Right forelimb (tissue), 1 donor: ENCODE data around the gene AP1S2.

Source experiments
- DNase-seq: peaks from one replicate; pipeline ENCODE4 v3.0.0-alpha.2; 2018

Gene AP1S2

DNA sequence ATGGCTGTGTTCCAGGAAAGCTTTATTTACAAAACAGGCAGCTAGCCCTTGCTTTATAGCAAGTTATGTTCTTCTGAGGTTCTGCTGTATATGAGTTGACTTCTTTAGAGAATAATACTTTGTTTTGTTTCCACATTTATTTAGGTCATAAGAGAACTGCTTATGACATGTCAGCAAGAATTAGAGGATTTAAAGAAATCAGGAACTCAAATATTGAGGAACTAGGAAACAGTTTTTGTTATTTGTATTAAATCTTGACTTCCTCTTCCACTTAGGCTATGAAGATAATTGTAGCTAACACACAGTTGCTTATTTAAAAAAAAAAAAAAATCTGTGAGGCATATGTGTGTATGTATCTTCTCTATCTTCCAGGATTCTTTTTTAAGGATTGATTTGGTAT lies 50.0 kb downstream of the AP1S2 start:
- no peak for DNase-seq

DNA sequence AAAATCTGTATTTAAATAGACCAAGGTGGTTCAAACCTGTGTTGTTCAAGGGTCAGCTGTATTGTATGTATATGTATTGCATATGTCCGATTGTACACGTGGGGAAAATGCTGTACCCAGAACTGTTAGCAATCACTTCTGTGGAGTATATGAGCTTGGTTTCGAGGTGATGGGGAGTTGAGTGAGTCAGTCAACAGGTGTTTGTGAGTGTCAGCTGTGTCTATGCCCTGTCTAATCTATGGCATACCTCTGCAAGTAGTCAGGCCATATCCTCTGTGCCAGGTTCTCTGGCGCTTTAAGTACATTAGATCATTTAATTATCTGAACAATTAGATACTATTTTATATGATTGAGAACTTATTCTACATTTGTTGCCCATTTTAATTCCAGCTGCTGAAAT lies 56.9 kb downstream of the AP1S2 start:
- no peak for DNase-seq

DNA sequence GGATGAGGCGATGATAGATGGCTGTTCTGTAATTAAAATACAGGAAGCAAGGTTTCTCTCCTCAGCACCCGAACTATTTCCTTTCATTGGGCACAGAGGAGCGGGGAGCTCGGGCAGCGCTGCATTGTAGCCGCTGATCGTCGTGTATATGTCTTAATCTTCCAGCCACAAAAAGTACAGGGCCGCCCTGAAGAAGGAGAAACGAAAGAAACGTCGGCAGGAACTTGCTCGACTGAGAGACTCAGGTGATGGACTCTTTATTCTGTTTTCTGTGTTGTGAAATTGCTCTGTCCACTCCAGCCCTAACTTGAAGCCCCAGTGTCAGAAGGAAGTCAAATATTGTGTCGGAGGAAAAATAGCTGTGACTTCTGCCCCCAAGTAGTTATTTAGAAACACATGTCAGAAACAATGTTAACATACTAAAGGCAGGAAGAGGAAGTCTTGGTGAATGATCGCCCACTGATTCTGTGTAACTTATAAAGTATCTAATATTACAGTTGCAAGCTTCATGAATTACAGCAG lies 63.8 kb downstream of the AP1S2 start:
- no peak for DNase-seq

DNA sequence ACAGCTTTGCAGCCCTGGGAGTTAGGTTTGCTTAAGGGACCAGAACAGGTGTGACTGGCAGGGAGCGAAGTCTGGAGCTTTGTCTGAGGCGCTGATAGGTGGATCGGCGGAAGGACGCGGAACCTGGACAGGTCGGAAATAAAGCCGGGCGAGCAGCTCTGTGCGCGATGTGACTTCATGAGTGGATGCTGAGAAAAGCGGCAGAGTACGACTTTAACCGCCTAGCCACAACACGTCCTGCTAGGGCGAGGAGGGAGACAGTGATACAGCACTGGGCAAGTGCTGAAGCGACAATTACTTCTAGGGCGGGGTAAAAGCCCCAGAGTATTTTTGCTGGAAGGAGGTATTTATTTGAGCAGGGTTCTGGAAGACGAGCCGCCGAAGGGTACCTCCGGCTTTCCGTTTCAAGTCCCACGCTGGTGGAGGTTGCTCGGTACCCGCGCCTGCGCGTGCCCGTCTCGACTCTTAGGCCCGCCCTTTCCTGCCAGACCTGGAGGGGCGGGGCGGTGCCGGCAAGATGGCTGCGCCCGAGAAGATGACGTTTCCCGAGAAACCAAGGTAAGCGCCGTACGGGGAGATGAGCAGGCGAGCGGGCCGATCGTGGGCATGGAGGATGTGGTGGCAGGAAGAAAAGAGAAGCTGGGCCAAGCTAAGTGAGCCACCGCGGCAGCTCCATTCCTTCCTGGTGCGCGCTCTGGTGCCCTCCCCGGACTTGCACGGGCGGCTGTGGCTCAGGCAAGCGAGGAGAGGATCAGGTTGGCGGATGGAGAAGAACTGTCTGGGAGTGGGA lies 64.4 kb downstream of the AP1S2 start, which contains the start of gene ZRSR2:
Gene ZRSR2, plus strand, starts transcription at position 506 of the 790 bp plus-strand sequence. Its CDS starts 12 bp downstream, at position 518.
- DNase-seq, result peak; percentile 84

DNA sequence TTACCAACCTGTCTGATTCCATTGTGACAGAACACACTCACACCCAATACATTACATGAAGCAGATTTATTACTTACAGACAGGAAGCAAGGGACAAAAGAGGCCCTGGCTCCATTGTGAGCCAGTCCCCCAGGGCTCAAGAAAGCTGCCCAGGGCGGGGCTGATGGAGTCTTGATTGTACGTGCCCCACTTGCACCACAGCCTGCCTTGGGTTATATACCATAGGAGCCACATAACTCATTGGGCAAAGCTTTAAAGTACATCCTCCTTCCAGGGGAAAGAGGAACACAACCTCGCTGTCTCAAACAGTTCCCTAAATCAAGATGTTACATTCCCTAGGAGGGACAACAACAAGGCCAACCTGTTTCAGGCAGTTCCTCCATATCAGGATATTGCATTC lies 67.7 kb downstream of the AP1S2 start:
- DNase-seq, result no peak

DNA sequence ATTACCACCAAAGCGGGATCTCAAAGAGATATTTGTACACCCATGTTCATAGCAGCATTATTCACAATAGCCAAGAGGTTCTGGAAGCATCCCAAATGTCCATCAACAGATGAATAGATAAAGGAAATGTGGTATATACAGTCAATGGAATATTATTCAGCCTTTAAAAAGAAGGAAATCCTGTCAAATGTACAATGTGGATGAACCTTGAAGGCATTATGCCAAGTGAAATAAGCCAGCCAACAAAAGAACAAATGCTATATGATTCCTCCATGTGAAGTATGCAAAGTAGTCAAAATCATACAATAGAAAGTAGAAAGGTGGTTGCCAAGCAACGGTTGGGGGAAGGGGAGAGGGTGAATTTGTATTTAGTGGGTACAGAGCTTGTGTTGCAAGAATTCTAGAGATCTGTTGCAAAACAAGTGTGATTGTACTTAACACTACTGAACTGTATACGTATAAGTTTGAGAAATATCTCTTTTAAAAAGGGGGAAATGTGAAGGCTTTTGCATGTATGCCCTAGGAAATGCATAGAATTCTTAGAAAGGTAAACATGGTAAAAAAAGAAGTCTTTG lies 69.3 kb downstream of the AP1S2 start:
- DNase-seq, result no peak

DNA sequence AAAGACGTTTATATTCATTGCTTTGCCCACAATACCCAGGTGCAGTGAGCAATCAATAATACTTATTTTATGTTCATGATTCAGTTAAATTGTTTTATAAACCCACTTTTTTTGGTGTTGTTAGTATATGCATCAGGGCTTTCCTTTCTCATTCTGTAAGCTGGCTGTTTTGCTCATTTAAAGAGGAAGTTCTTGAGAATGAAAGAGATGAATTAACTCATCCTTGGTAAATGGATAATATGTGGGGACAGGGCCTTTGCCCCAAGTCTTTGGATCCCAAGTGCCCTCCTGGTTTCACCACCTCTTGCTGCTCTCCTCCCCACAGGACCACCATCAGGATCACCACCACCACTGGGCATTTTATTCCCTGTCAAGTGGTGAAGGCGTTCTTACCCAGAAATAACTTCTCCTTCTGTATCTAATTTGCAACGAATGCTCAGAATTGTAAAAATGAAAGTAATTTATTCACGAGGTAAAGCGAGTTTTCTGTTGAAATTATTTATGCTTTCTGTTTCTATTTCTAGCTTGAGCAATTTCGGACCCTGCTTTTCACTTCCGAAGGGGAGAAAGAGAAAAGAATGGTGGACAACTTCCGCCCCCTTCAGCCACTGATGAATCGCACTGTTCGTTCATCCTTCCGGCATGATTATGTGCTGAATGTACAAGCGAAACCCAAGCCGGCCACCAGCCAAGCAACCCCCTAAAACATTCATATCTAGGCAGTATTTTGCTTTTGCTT lies 72.5 kb downstream of the AP1S2 start:
- no peak for DNase-seq
